ENCODE results near the gene IGLL5. TPM values are rescaled to one million over a fixed set of nuclear protein-coding genes. Genes with fewer than 3 reads are reported as not detected.
"Not testable (repeated sequence)": the region's sequence is repeated elsewhere in the genome, so short reads cannot be mapped to it uniquely, and the experiment has no call there.

IGLL5 gene
- total RNA-seq, 1 donor from 2014 or later: not detected

DNA sequence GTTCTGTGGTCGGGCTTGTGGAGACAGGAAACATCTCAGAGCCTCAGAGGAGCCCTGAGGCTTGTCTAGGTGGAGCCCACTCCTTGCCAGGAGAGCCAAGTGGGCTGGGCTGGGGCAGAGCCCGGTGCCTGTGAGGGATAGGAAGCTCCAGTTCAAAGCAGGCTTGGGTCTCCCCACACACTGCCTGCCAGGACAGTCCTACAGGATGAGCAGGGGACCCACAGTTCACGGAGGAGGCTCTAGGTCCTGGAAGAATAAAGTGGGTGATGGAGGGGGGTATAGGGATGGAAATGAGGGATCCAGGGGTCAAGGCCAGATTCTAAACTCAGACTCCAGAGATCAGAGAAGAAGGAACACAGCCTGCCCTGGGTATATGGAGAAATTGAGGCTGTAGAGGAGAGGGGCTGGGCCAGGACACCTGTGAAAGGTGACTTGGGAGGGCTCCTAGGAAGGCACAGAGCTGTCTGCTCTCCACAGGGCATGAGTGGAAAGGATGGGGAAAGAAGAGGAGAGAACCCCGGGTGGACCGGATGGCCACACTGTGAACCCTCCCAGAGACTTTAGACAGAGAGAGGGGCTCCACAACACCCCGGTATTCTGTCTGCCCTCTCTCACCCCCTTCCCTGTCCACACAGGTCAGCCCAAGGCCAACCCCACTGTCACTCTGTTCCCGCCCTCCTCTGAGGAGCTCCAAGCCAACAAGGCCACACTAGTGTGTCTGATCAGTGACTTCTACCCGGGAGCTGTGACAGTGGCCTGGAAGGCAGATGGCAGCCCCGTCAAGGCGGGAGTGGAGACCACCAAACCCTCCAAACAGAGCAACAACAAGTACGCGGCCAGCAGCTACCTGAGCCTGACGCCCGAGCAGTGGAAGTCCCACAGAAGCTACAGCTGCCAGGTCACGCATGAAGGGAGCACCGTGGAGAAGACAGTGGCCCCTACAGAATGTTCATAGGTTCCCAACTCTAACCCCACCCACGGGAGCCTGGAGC, 7.4 kb downstream of the IGLL5 start:
- Mint-ChIP-seq H3K36me3 (no peaks in the 10 kb centered on the region), H3K4me3 (no peak overlapping the region), H3K27me3 (peaks cover 42% of the 10 kb centered on the region), H3K9me3 (no peaks in the 10 kb centered on the region), H3K4me1 (ENCODE audit: unreplicated experiment) (peaks cover 5% of the 10 kb centered on the region), H3K27ac (no peak overlapping the region)
- no peak for DNase-seq (ENCODE audit: extremely low spot score, unreplicated experiment)
- TF ChIP-seq, protein P1, sequence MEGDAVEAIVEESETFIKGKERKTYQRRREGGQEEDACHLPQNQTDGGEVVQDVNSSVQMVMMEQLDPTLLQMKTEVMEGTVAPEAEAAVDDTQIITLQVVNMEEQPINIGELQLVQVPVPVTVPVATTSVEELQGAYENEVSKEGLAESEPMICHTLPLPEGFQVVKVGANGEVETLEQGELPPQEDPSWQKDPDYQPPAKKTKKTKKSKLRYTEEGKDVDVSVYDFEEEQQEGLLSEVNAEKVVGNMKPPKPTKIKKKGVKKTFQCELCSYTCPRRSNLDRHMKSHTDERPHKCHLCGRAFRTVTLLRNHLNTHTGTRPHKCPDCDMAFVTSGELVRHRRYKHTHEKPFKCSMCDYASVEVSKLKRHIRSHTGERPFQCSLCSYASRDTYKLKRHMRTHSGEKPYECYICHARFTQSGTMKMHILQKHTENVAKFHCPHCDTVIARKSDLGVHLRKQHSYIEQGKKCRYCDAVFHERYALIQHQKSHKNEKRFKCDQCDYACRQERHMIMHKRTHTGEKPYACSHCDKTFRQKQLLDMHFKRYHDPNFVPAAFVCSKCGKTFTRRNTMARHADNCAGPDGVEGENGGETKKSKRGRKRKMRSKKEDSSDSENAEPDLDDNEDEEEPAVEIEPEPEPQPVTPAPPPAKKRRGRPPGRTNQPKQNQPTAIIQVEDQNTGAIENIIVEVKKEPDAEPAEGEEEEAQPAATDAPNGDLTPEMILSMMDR (conservative IDR thresholded peaks at IDR 0.05): no peak

DNA sequence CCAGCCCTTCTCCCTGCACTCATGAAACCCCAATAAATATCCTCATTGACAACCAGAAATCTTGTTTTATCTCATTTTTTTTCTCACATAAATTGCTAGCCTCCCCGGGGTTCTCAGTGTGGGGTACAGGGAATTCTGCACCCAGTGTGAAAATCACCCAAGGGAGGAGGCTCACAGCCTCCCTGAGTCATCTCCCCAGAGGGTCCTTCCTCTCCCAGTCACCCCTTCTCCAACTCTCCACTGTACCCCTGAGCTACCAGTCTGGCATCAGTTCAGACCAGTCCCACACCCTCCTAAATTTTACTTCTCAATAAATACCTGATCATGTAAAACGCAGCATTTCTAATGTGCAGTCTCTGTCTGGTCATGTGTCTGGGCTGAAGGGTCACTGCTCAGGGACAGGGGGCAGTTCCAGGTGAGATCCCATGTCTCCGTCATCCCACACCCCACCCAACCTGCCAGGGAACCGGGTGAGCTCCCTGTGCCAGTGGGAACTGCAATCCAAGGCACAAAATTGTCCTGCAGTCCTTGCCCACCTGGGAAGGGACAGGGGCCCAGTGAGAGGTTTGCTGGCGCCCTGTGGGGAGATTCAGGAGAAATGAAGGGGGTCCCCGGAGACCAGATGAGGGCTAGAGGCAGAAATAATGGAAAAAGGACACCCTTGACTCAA, 8.3 kb downstream of the IGLL5 start:
- TF ChIP-seq, protein P1 (conservative IDR thresholded peaks at IDR 0.05): no peak
- Mint-ChIP-seq H3K36me3 (no peaks in the 10 kb centered on the region), H3K4me3 (no peak overlapping the region), H3K4me1 (ENCODE audit: unreplicated experiment) (peaks cover 5% of the 10 kb centered on the region), H3K9me3 (no peaks in the 10 kb centered on the region), H3K27me3 (peaks cover 41% of the 10 kb centered on the region), H3K27ac (no peak overlapping the region)
- no peak for DNase-seq (ENCODE audit: extremely low spot score, unreplicated experiment)

DNA sequence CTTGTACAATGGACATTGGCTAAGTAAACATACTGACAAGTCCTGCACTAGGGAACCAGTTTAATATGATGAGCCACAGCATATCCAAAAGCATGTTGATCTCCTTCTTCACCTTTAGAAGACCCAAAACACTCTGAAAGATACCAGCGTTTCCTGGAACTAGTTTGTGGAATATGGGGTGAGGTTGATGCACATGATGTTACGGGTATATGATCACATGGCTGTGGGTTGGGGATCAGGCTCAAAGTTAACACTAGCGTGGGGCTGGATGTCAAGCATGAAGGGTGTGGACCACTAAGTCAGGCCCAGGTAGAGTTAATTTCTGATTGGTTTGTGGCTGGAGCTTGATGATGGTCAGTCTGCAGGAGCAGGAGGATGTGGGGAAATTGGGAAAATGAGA, 9.0 kb downstream of the IGLL5 start:
- H3K27me3 Mint-ChIP-seq: peaks cover 36% of the 10 kb centered on the region
- no peaks in the 10 kb centered on the region for H3K36me3 Mint-ChIP-seq

DNA sequence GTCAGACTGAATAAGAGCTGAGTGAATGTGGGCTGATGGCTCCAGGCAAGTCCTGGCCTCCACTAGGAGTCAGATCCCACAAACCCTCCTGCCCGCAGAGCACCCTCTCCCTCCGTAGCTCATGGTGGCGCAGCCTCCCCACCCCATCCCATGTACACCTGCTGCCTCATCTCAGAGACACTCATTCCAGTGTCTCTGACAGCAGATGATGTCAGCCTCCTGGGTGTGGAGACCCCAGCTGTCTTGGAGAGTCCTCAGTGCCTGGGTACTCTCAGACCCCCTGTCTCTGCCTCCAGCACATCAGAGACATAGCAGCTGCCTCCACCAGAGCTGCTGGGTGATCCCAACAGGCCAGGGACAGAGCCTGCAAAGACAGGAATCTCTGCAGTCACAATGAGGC, 9.5 kb downstream of the IGLL5 start:
- no peaks in the 10 kb centered on the region for H3K9me3 Mint-ChIP-seq
- H3K4me1 Mint-ChIP-seq (ENCODE audit: unreplicated experiment): peaks cover 5% of the 10 kb centered on the region
- H3K27me3 Mint-ChIP-seq: peaks cover 40% of the 10 kb centered on the region
- H3K27ac Mint-ChIP-seq: no peak overlapping the region
- no peaks in the 10 kb centered on the region for H3K36me3 Mint-ChIP-seq
- H3K4me3 Mint-ChIP-seq: no peak overlapping the region
- DNase-seq (ENCODE audit: extremely low spot score, unreplicated experiment): no peak
- TF ChIP-seq, protein P1 (conservative IDR thresholded peaks at IDR 0.05): no peak

More for the DNA sequence above, 9.0 kb downstream of the IGLL5 start:
- TF ChIP-seq, protein P1 (conservative IDR thresholded peaks at IDR 0.05): no peak
- Mint-ChIP-seq H3K27ac (no peak overlapping the region), H3K4me3 (no peak overlapping the region), H3K9me3 (no peaks in the 10 kb centered on the region), H3K4me1 (ENCODE audit: unreplicated experiment) (peaks cover 5% of the 10 kb centered on the region)
- DNase-seq (ENCODE audit: extremely low spot score, unreplicated experiment): no peak

DNA sequence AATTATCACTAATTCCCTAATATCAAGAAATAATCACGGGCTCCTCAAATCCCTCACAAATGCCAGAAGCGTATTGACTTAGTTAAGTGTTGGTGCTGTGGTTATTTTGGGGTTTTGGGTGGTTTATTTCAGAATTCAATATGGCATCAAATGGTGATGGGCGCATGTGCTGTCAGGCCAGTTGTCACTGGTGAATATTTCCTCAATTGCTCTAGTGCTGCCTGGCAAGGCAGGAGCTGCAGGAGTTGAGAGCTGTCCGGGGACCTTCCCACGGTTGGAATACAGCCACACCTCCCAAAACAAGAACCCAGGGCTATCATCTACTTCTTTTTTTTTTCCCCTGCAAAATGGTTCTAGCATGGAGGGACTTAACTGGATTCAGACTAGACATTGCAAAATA, 10.3 kb downstream of the IGLL5 start:
- no peak overlapping the region for H3K27ac Mint-ChIP-seq
- no peaks in the 10 kb centered on the region for H3K9me3 Mint-ChIP-seq
- H3K4me3 Mint-ChIP-seq: no peak overlapping the region
- H3K4me1 Mint-ChIP-seq (ENCODE audit: unreplicated experiment): peaks cover 5% of the 10 kb centered on the region
- H3K36me3 Mint-ChIP-seq: no peaks in the 10 kb centered on the region
- peaks cover 36% of the 10 kb centered on the region for H3K27me3 Mint-ChIP-seq
- TF ChIP-seq, protein P1 (conservative IDR thresholded peaks at IDR 0.05): no peak
- DNase-seq (ENCODE audit: extremely low spot score, unreplicated experiment): no peak

DNA sequence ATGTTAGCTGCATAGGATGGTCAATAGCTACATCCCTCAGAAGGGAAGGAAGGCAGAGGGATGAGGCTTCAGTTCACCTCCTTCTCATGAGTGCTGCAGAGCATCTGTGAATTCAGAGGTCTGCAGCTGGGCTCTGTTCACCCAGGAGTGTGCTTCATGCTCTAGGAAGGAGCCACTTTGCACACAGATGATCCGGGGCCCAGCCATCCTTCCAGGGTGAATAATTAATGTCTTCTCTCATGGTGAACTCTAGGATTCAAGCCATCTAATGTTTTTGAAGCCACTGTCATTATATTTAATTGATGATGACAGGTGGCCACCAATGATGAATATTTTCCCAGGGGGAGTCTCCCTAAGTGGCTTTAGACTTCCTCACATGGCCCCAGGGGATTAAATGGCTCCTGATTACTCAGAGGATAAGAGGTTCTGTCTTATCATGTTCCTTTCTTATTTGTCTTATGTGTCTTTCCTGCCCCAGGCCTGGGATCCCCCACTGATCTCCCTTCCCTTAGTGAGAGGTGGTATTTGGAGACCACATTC, 10.9 kb downstream of the IGLL5 start:
- not testable (repeated sequence) for H3K4me1 Mint-ChIP-seq (ENCODE audit: unreplicated experiment); H3K4me3 Mint-ChIP-seq; DNase-seq (ENCODE audit: extremely low spot score, unreplicated experiment); H3K27ac Mint-ChIP-seq; H3K9me3 Mint-ChIP-seq; H3K36me3 Mint-ChIP-seq
- H3K27me3 Mint-ChIP-seq: peaks cover 39% of the 10 kb centered on the region

DNA sequence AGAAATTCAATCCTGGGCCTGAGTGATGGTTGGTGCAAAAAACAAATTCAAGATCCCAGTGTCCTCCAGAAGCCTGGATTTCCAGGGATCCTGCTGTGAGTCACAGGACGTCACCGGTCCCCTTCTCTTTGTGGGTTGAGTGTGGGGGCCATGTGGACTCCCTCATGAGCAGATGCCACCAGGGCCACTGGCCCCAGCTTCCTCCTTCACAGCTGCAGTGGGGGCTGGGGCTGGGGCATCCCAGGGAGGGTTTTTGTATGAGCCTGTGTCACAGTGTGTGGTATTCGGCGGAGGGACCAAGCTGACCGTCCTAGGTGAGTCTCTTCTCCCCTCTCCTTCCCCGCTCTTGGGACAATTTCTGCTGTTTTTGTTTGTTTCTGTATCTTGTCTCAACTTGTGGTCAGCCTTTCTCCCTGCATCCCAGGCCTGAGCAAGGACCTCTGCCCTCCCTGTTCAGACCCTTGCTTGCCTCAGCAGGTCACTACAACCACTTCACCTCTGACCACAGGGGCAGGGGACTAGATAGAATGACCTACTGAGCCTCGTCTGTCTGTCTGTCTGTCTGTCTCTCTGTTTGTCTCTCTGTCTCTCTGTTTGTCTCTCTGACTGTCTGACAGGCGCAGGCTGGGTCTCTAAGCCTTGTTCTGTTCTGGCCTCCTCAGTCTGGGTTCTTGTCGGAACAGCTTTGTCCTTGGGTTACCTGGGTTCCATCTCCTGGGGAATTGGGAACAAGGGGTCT, 11.9 kb downstream of the IGLL5 start:
- not testable (repeated sequence) for H3K4me1 Mint-ChIP-seq (ENCODE audit: unreplicated experiment); H3K36me3 Mint-ChIP-seq; H3K9me3 Mint-ChIP-seq; H3K27ac Mint-ChIP-seq; DNase-seq (ENCODE audit: extremely low spot score, unreplicated experiment); H3K4me3 Mint-ChIP-seq
- peaks cover 39% of the 10 kb centered on the region for H3K27me3 Mint-ChIP-seq

Measured in type B pancreatic cell (in vitro differentiated cells).